ENCODE results near the gene TBC1D1. TPM values are rescaled to one million over a fixed set of nuclear protein-coding genes. Genes with fewer than 3 reads are reported as not detected.

The TBC1D1 gene
- polyA plus RNA-seq, 1 donor (not counting 4 experiments of a cell fraction or from before 2014, with no cell fraction given), result 32.5 TPM

DNA sequence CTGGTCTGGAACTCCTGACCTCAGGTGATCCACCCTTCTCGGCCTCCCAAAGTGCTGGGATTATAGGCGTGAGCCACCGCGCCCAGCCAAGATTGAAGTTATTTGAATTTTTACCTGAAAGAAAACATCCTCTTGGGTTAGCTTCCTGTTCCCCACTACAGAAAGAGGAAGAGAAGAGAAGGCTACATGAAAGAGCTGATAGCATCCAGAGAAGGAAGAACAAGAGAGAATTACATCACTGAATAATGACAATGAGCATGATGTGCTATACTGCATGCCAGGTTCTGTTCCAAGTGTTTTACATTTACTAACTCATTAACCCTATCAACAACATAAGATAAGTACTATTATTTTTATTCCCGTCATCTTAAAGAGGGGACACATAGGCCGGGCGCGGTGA is 11.5 kb upstream of the TBC1D1 start:
- Histone ChIP-seq H3K4me2 (ENCODE audit: control insufficient read depth, extremely low read depth, insufficient read depth, low read depth, low read length) (no peak overlapping the region), H3K4me3 (ENCODE audit: control insufficient read depth in 2 of 3, extremely low read depth in 1 of 3, insufficient read depth in 2 of 3, low read depth in 1 of 3, low read length in 3 of 3) (no peak overlapping the region), H2AFZ (ENCODE audit: control insufficient read depth, low read length) (no peak overlapping the region), H3K4me1 (ENCODE audit: control insufficient read depth, extremely low read depth, insufficient read depth, low read length) (no peaks in the 10 kb centered on the region), H3K9me3 (ENCODE audit: control insufficient read depth, low read depth, low read length) (no peaks in the 10 kb centered on the region), H3K36me3 (ENCODE audit: control insufficient read depth in 2 of 2, extremely low read depth in 1 of 2, insufficient read depth in 2 of 2, low read length in 2 of 2) (no peaks in the 10 kb centered on the region), H3K27me3 (ENCODE audit: control insufficient read depth, extremely low read depth, insufficient read depth, low read length) (no peaks in the 10 kb centered on the region), H3K79me2 (ENCODE audit: control insufficient read depth, insufficient read depth, low read length) (no peaks in the 10 kb centered on the region), H4K20me1 (ENCODE audit: control insufficient read depth, extremely low read depth, insufficient read depth, low read length) (no peaks in the 10 kb centered on the region), H3K9ac (ENCODE audit: control insufficient read depth, extremely low read depth, insufficient read depth, low read length) (no peak overlapping the region), H3K9me1 (ENCODE audit: control insufficient read depth, extremely low read depth, insufficient read depth, low read length) (no peaks in the 10 kb centered on the region), H3K27ac (ENCODE audit: control insufficient read depth, insufficient read depth, low read length) (no peak overlapping the region)
- DNase-seq (ENCODE audit: low read depth, low spot score), result no peak
- dilution Hi-C loops (cut with MboI; ENCODE audit: extremely low pct_ligation_motif_present, low sequenced_read_pairs), result no loop called here
- FAIRE-seq, result no peak
- TF ChIP-seq EZH2 (IDR thresholded peaks at IDR 0.05; ENCODE audit: low read length), result no peak
- TF ChIP-seq, protein P1, sequence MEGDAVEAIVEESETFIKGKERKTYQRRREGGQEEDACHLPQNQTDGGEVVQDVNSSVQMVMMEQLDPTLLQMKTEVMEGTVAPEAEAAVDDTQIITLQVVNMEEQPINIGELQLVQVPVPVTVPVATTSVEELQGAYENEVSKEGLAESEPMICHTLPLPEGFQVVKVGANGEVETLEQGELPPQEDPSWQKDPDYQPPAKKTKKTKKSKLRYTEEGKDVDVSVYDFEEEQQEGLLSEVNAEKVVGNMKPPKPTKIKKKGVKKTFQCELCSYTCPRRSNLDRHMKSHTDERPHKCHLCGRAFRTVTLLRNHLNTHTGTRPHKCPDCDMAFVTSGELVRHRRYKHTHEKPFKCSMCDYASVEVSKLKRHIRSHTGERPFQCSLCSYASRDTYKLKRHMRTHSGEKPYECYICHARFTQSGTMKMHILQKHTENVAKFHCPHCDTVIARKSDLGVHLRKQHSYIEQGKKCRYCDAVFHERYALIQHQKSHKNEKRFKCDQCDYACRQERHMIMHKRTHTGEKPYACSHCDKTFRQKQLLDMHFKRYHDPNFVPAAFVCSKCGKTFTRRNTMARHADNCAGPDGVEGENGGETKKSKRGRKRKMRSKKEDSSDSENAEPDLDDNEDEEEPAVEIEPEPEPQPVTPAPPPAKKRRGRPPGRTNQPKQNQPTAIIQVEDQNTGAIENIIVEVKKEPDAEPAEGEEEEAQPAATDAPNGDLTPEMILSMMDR (optimal IDR thresholded peaks at IDR 0.05 in 1 of 3, IDR thresholded peaks at IDR 0.05 in 1 of 3, conservative IDR thresholded peaks at IDR 0.05 in 1 of 3; ENCODE audit: extremely low read depth in 1 of 3, insufficient read depth in 2 of 3, low read length in 3 of 3), result no peak

DNA sequence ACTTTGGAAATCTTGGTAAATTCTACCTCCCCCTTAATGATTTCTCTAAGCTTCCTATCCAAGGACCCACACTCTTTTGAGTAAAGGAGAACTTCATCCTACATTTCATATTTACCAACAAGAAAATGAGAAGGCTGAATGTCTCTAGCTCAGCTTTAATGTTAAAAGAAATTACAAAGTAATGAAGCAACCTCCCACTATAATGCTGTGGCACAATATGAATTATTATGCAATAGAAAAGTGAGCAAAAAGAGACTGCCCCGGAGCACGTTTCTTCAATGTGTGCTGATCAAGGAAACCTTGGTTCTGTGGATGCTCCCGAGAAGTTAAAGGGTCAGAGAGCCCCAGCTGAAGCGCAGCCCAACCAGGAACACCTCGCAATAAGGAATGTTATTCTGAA is 9.1 kb upstream of the TBC1D1 start:
- H3K4me1 ChIP-seq (ENCODE audit: control insufficient read depth, extremely low read depth, insufficient read depth, low read length), result no peaks in the 10 kb centered on the region
- H3K36me3 ChIP-seq (ENCODE audit: control insufficient read depth in 2 of 2, extremely low read depth in 1 of 2, insufficient read depth in 2 of 2, low read length in 2 of 2), result no peaks in the 10 kb centered on the region
- FAIRE-seq (no peak), DNase-seq (ENCODE audit: low read depth, low spot score) (no peak)
- dilution Hi-C loops (cut with MboI; ENCODE audit: extremely low pct_ligation_motif_present, low sequenced_read_pairs), result no loop called here
- no peaks in the 10 kb centered on the region for H3K9me3 ChIP-seq (ENCODE audit: control insufficient read depth, low read depth, low read length)
- H3K9ac ChIP-seq (ENCODE audit: control insufficient read depth, extremely low read depth, insufficient read depth, low read length), result no peak overlapping the region
- no peak overlapping the region for H3K4me3 ChIP-seq (ENCODE audit: control insufficient read depth in 2 of 3, extremely low read depth in 1 of 3, insufficient read depth in 2 of 3, low read depth in 1 of 3, low read length in 3 of 3)
- no peak overlapping the region for H2AFZ ChIP-seq (ENCODE audit: control insufficient read depth, low read length)
- no peak overlapping the region for H3K4me2 ChIP-seq (ENCODE audit: control insufficient read depth, extremely low read depth, insufficient read depth, low read depth, low read length)
- H4K20me1 ChIP-seq (ENCODE audit: control insufficient read depth, extremely low read depth, insufficient read depth, low read length), result no peaks in the 10 kb centered on the region
- no peak for TF ChIP-seq EZH2 (IDR thresholded peaks at IDR 0.05; ENCODE audit: low read length)
- TF ChIP-seq, protein P1 (optimal IDR thresholded peaks at IDR 0.05 in 1 of 3, IDR thresholded peaks at IDR 0.05 in 1 of 3, conservative IDR thresholded peaks at IDR 0.05 in 1 of 3; ENCODE audit: extremely low read depth in 1 of 3, insufficient read depth in 2 of 3, low read length in 3 of 3), result no peak
- H3K27me3 ChIP-seq (ENCODE audit: control insufficient read depth, extremely low read depth, insufficient read depth, low read length), result peaks cover 6% of the 10 kb centered on the region
- no peaks in the 10 kb centered on the region for H3K79me2 ChIP-seq (ENCODE audit: control insufficient read depth, insufficient read depth, low read length)
- H3K27ac ChIP-seq (ENCODE audit: control insufficient read depth, insufficient read depth, low read length), result no peak overlapping the region
- H3K9me1 ChIP-seq (ENCODE audit: control insufficient read depth, extremely low read depth, insufficient read depth, low read length), result no peaks in the 10 kb centered on the region

All from keratinocyte (primary cell).